IMR-90 (cell line): ENCODE results near the gene MZB1. TPM values are rescaled to one million over a fixed set of nuclear protein-coding genes. Genes with fewer than 3 reads are reported as not detected.

ENCODE experiments used
- ATAC-seq: fragments of 200-7000 bp; cut with Tn5 transposase; 2 replicates; pipeline ENCODE4 v1.9.1; 2020; ENCODE audit warnings: low read depth, mild to moderate bottlenecking, moderate library complexity
- BruUV-seq: library from RNA; stranded (reverse); fragments of 400-500 nt; replicated peaks from 2 replicates; lab custom pipeline; 2021; lab: Mats Ljungman, UMichigan
- CTCF ChIA-PET: fragments of 300-600 bp; formaldehyde crosslinking; extraction: SDS; loops from one replicate; lab custom pipeline; 2021; ENCODE audit warnings: antibody characterized with exemption; lab: Yijun Ruan, JAX
- POLR2A ChIA-PET: fragments of 300-600 bp; sonication (Branson Sonifier 250); formaldehyde crosslinking; loops from one replicate; lab custom pipeline; 2022; ENCODE audit warnings: antibody characterized with exemption; ENCODE audit not compliant: unreplicated experiment; lab: Charles Lee
- DNase-seq: peaks from one replicate; pipeline ENCODE4 v3.0.0; 2013
- H2AFZ ChIP-seq: replicated peaks from 2 replicates; pipeline ENCODE3; 2013; ENCODE audit warnings: low read length, mild to moderate bottlenecking; ENCODE audit not compliant: poor library complexity
- H2AK5ac ChIP-seq: 2 replicates; pipeline ENCODE4 v1.6.1; 2013; ENCODE audit warnings: low read depth, low read length, inconsistent platforms
- H2AK9ac ChIP-seq: replicated peaks from 2 replicates; pipeline ENCODE3; 2013; ENCODE audit warnings: mild to moderate bottlenecking, low read depth, low read length, moderate library complexity; ENCODE audit not compliant: poor library complexity
- H2BK120ac ChIP-seq: 2 replicates; pipeline ENCODE4 v1.6.1; 2013; ENCODE audit warnings: low read depth, low read length, inconsistent platforms
- H2BK15ac ChIP-seq: 3 replicates; pipeline ENCODE4 v1.6.1; 2013; ENCODE audit warnings: low read depth, low read length, inconsistent platforms
- H2BK20ac ChIP-seq: 2 replicates; pipeline ENCODE4 v1.6.1; 2013; ENCODE audit warnings: low read depth, mild to moderate bottlenecking, inconsistent platforms, low read length, moderate library complexity
- H2BK5ac ChIP-seq: 2 replicates; pipeline ENCODE4 v1.6.1; 2013; ENCODE audit warnings: mild to moderate bottlenecking, low read depth, low read length, inconsistent platforms; ENCODE audit not compliant: poor library complexity, severe bottlenecking
- H3K14ac ChIP-seq: replicated peaks from 2 replicates; pipeline ENCODE4 v1.6.1; 2013; ENCODE audit warnings: low read depth, low read length, inconsistent platforms
- H3K18ac ChIP-seq: 2 replicates; pipeline ENCODE4 v1.6.1; 2013; ENCODE audit warnings: low read depth, low read length, control low read depth
- H3K23ac ChIP-seq: 2 replicates; pipeline ENCODE4 v1.6.1; 2013; ENCODE audit warnings: low read depth, low read length, inconsistent platforms
- H3K27ac ChIP-seq: 2 replicates; pipeline ENCODE4 v1.5.1; 2013; ENCODE audit warnings: mild to moderate bottlenecking, control low read depth, low read length; ENCODE audit not compliant: insufficient read depth
- H3K27me3 ChIP-seq: 2 replicates; pipeline ENCODE4 v1.6.1; 2013; ENCODE audit warnings: low read length; ENCODE audit not compliant: control insufficient read depth, insufficient read depth
- H3K36me3 ChIP-seq: 2 replicates; pipeline ENCODE4 v1.6.1; 2013; ENCODE audit warnings: low read length, mixed read lengths; ENCODE audit not compliant: control insufficient read depth, insufficient read depth
- H3K4ac ChIP-seq: 2 replicates; pipeline ENCODE4 v1.6.1; 2013; ENCODE audit warnings: low read depth, low read length, inconsistent platforms
- H3K4me1 ChIP-seq: 2 replicates; pipeline ENCODE4 v1.6.1; 2013; ENCODE audit warnings: low read length, mixed read lengths; ENCODE audit not compliant: control insufficient read depth, insufficient read depth
- H3K4me2 ChIP-seq: 2 replicates; pipeline ENCODE4 v1.6.1; 2013; ENCODE audit warnings: low read depth, mild to moderate bottlenecking, control low read depth, low read length, moderate library complexity
- H3K4me3 ChIP-seq: 2 replicates; pipeline ENCODE4 v1.5.1; 2013; ENCODE audit warnings: low read depth, mild to moderate bottlenecking, control low read depth, low read length, moderate library complexity; ENCODE audit not compliant: insufficient read depth
- H3K56ac ChIP-seq: 2 replicates; pipeline ENCODE4 v1.6.1; 2013; ENCODE audit warnings: low read length, inconsistent platforms; ENCODE audit not compliant: insufficient read depth; ENCODE audit errors: extremely low read depth
- H3K79me1 ChIP-seq, 2 experiments: 2 replicates each; pipeline ENCODE4 v1.6.1; 2013; ENCODE audit warnings: low read length in 2 of 2, inconsistent platforms in 1 of 2, low read depth in 1 of 2
- H3K9ac ChIP-seq: 2 replicates; pipeline ENCODE4 v1.6.1; 2013; ENCODE audit warnings: low read depth, low read length, control low read depth
- H3K9me1 ChIP-seq: 2 replicates; pipeline ENCODE4 v1.6.1; 2013; ENCODE audit warnings: low read length, inconsistent platforms; ENCODE audit not compliant: insufficient read depth
- H3K9me3 ChIP-seq: 2 replicates; pipeline ENCODE4 v1.6.1; 2013; ENCODE audit warnings: low read length; ENCODE audit not compliant: control insufficient read depth, insufficient read depth
- H4K20me1 ChIP-seq: 2 replicates; pipeline ENCODE4 v1.6.1; 2013; ENCODE audit warnings: low read length, inconsistent platforms; ENCODE audit not compliant: insufficient read depth
- H4K5ac ChIP-seq: 2 replicates; pipeline ENCODE4 v1.6.1; 2013; ENCODE audit warnings: mild to moderate bottlenecking, low read depth, low read length, control low read depth
- H4K8ac ChIP-seq, 2 experiments: 2 replicates each; pipeline ENCODE4 v1.6.1; 2013; ENCODE audit warnings: low read depth in 2 of 2, low read length in 2 of 2, control low read depth in 1 of 2, inconsistent platforms in 1 of 2
- H4K91ac ChIP-seq: 2 replicates; pipeline ENCODE4 v1.6.1; 2013; ENCODE audit warnings: low read depth, low read length, inconsistent platforms; ENCODE audit not compliant: insufficient read depth
- BHLHE40 ChIP-seq: fragments of 150-350 bp; IDR thresholded peaks from 2 replicates; pipeline ENCODE4 v1.6.1; 2016; ENCODE audit warnings: mild to moderate bottlenecking, low read depth, low read length
- CEBPB ChIP-seq: IDR thresholded peaks from 2 replicates; pipeline ENCODE4 v1.6.1; 2012; ENCODE audit warnings: low read depth, low read length, improper control_type of control experiment
- POLR2A ChIP-seq: IDR thresholded peaks from 2 replicates; pipeline ENCODE4 v1.6.1; 2012; ENCODE audit warnings: mild to moderate bottlenecking, low read depth, low read length
- RCOR1 ChIP-seq: IDR thresholded peaks from 2 replicates; pipeline ENCODE4 v1.6.1; 2012; ENCODE audit warnings: mild to moderate bottlenecking, low read length, improper control_type of control experiment; ENCODE audit not compliant: insufficient replicate concordance
- RFX5 ChIP-seq: IDR thresholded peaks from 2 replicates; pipeline ENCODE4 v1.8.0; 2012; ENCODE audit warnings: low read depth, mild to moderate bottlenecking, low read length, moderate library complexity
- WGBS, 2 experiments: methylation state at CpG; one replicate each; pipeline versions ENCODE4 v1.1.5 to v1.1.7; 2013; ENCODE audit warnings: missing lambda C conversion rate in 2 of 2; ENCODE audit not compliant: insufficient read length in 1 of 2; ENCODE audit errors: extremely low coverage in 2 of 2; 5-methylcytosine and 5-hydroxymethylcytosine counted together
- dilution Hi-C: fragments of 300-500 bp; cut with HindIII; formaldehyde crosslinking; loops from one replicate; pipeline ENCODE4 v1.14.3; 2018; ENCODE audit warnings: low sequenced_read_pairs; ENCODE audit not compliant: unreplicated experiment
- in situ Hi-C: fragments of 300-500 bp; cut with MboI; formaldehyde crosslinking; loops from 3 replicates; pipeline ENCODE4 v1.14.3; 2019; ENCODE audit warnings: low sequenced_read_pairs, inconsistent platforms, mixed read lengths
- intact Hi-C: fragments of 100-400 bp; cut with micrococcal nuclease; formaldehyde crosslinking; loops from 2 replicates; pipeline ENCODE4 v1.10.0; 2022
- polyA plus RNA-seq, 3 experiments: library from polyadenylated mRNA; depleted of rRNA; stranded (reverse); fragments of >200 nt; gene quantifications; 2 replicates each; pipeline ENCODE4 v1.2.3, GENCODE V29; 2012; ENCODE audit warnings: low replicate concordance in 1 of 3
- total RNA-seq: library from RNA; depleted of rRNA; stranded (reverse); fragments of >200 nt; gene quantifications from 2 replicates; pipeline ENCODE4 v1.2.3, GENCODE V29; 2012

Gene MZB1
- total and polyA plus RNA-seq, 2 of the 4 experiments (the other 2 are of a cell fraction) = not detected

- H2AK9ac ChIP-seq = no peak overlapping the region
- TF ChIP-seq CEBPB (no peak), RCOR1 (no peak), BHLHE40 (no peak), RFX5 (no peak), POLR2A (no peak)
- dilution Hi-C loops = loop anchor here (25.0 kb wide), 1 partner anchor 98 kb away; no protein-coding TSS in a partner anchor
- no peak overlapping the region for H2AFZ ChIP-seq
- H3K27ac ChIP-seq = no peak overlapping the region
- no TSS peak for BruUV-seq
- CTCF ChIA-PET = no interaction called here
- H4K91ac ChIP-seq = no peak overlapping the region
- no peak for ATAC-seq
- peaks cover 9% of the 10 kb centered on the region; the same call in 1 of the 2 replicates for H3K4me1 ChIP-seq
- H4K8ac ChIP-seq = no peak overlapping the region
- no peaks in the 10 kb centered on the region for H3K79me1 ChIP-seq
- no peak overlapping the region for H3K9ac ChIP-seq
- H3K18ac ChIP-seq = no peak overlapping the region
- no peak overlapping the region for H3K14ac ChIP-seq
- no peaks in the 10 kb centered on the region for H3K27me3 ChIP-seq
- no peak overlapping the region for H4K5ac ChIP-seq
- H2BK120ac ChIP-seq = no peak overlapping the region
- no peak overlapping the region for H2AK5ac ChIP-seq
- 83% methylated on average over 1 of the region's 9 CpGs; no CpG with 5 or more reads in 1 of the 2 experiments for WGBS, 2 experiments
- no peaks in the 10 kb centered on the region for H3K9me3 ChIP-seq
- no peak overlapping the region for H2BK5ac ChIP-seq
- no peak for DNase-seq
- H3K4me2 ChIP-seq = no peak overlapping the region
- H4K20me1 ChIP-seq = no peaks in the 10 kb centered on the region
- H3K9me1 ChIP-seq = no peaks in the 10 kb centered on the region
- no peak overlapping the region for H3K23ac ChIP-seq
- in situ Hi-C loops = no loop called here
- H3K56ac ChIP-seq = no peak overlapping the region
- H2BK20ac ChIP-seq = no peak overlapping the region
- no peak overlapping the region for H2BK15ac ChIP-seq
- H3K4ac ChIP-seq = no peak overlapping the region
- intact Hi-C loops = no loop called here
- H3K4me3 ChIP-seq = no peak overlapping the region
- peaks cover 19% of the 10 kb centered on the region for H3K36me3 ChIP-seq
- POLR2A ChIA-PET = no interaction called here
These were observed 24.9 kb upstream of the MZB1 start for GRCh38 chr5:139414581-139415130.
